GM12878 (cell line): Measurements from ENCODE around the gene TRAPPC12. TPM values are rescaled to one million over a fixed set of nuclear protein-coding genes. Genes with fewer than 3 reads are reported as not detected.

ENCODE experiments used
- ATAC-seq: fragments of 200-7000 bp; cut with Tn5 transposase; 3 replicates; pipeline ENCODE4 v1.9.1; 2020; ENCODE audit warnings: mild to moderate bottlenecking, moderate library complexity
- BruUV-seq: library from RNA; stranded (reverse); fragments of 400-500 nt; replicated peaks from 2 replicates; lab custom pipeline; 2021; lab: Mats Ljungman, UMichigan
- CTCF ChIA-PET: fragments of 300-600 bp; sonication (Branson Sonifier 250); formaldehyde crosslinking; extraction: SDS; loops from one replicate; lab custom pipeline; 2021; ENCODE audit warnings: inconsistent platforms; lab: Yijun Ruan, JAX
- POLR2A ChIA-PET: fragments of 350-600 bp; formaldehyde crosslinking; extraction: SDS; loops from one replicate; lab custom pipeline; 2021; ENCODE audit warnings: inconsistent platforms; lab: Charles Lee
- RAD21 ChIA-PET: fragments of 300-600 bp; sonication (Branson Sonifier 250); formaldehyde crosslinking; loops from one replicate; lab custom pipeline; 2023; ENCODE audit warnings: antibody characterized with exemption; ENCODE audit not compliant: unreplicated experiment; lab: Charles Lee
- SMC1A ChIA-PET: fragments of 300-600 bp; sonication (Branson Sonifier 250); formaldehyde crosslinking; loops from one replicate; lab custom pipeline; 2023; ENCODE audit not compliant: unreplicated experiment, uncharacterized antibody; lab: Charles Lee
- DNase-seq: peaks from one replicate; pipeline ENCODE4 v3.0.0-alpha.2; 2011; ENCODE audit warnings: low read depth, low spot score
- FAIRE-seq: peaks from 3 replicates; lab custom pipeline; 2011; peaks lifted over from hg19 to GRCh38; lab: Jason Lieb, UNC
- H2AFZ ChIP-seq: 2 replicates; pipeline ENCODE4 v1.6.0; 2011; ENCODE audit warnings: low read depth, low read length, control low read depth; ENCODE audit not compliant: control insufficient read depth
- H3K27ac ChIP-seq: 2 replicates; pipeline ENCODE4 v1.5.1; 2011; ENCODE audit warnings: control low read depth; ENCODE audit not compliant: control insufficient read depth, insufficient read depth
- H3K27me3 ChIP-seq, 2 experiments: replicated peaks in 1 of 2; 2 replicates each; pipeline versions ENCODE4 v1.6.0 to v1.6.1; 2011; ENCODE audit warnings: low read length in 1 of 2; ENCODE audit not compliant: control insufficient read depth in 2 of 2, insufficient read depth in 2 of 2
- H3K36me3 ChIP-seq, 2 experiments: 2 replicates each; pipeline ENCODE4 v1.5.1; 2011; ENCODE audit warnings: low read length in 1 of 2; ENCODE audit not compliant: control insufficient read depth in 2 of 2, insufficient read depth in 2 of 2
- H3K4me1 ChIP-seq: 2 replicates; pipeline ENCODE4 v1.6.1; 2011; ENCODE audit warnings: mild to moderate bottlenecking, low read length, moderate library complexity, mixed read lengths; ENCODE audit not compliant: control insufficient read depth, insufficient read depth
- H3K4me2 ChIP-seq: 2 replicates; pipeline ENCODE4 v1.6.0; 2011; ENCODE audit warnings: control low read depth; ENCODE audit not compliant: control insufficient read depth, insufficient read depth
- H3K4me3 ChIP-seq: fragments of 200-600 bp; sonication (generic); 2 replicates; pipeline ENCODE4 v1.5.1; 2016
- H3K79me2 ChIP-seq: 2 replicates; pipeline ENCODE4 v1.6.0; 2011; ENCODE audit warnings: low read length; ENCODE audit not compliant: control insufficient read depth, insufficient read depth
- H3K9ac ChIP-seq: 2 replicates; pipeline ENCODE4 v1.8.0; 2011; ENCODE audit warnings: low read length, control low read depth, mixed read lengths; ENCODE audit not compliant: control insufficient read depth, insufficient read depth
- H3K9me3 ChIP-seq: replicated peaks from 3 replicates; pipeline ENCODE4 v1.5.1; 2011; ENCODE audit warnings: mild to moderate bottlenecking, low read length; ENCODE audit not compliant: control insufficient read depth, insufficient read depth
- H4K20me1 ChIP-seq: 2 replicates; pipeline ENCODE4 v1.6.0; 2011; ENCODE audit not compliant: control insufficient read depth, insufficient read depth
- BCL3 ChIP-seq: IDR thresholded peaks from 2 replicates; pipeline ENCODE4 v1.6.1; 2011; ENCODE audit warnings: borderline replicate concordance, low read depth, mild to moderate bottlenecking, moderate library complexity, low read length; ENCODE audit not compliant: insufficient read depth, poor library complexity, severe bottlenecking
- CEBPB ChIP-seq, 2 experiments: fragments of 150-350 bp in 1 of 2; IDR thresholded peaks; 2 replicates each; pipeline ENCODE4 v1.6.1; 2012 to 2014; ENCODE audit warnings: low read depth in 2 of 2, low read length in 2 of 2, borderline replicate concordance in 1 of 2, inconsistent platforms in 1 of 2
- CEBPZ ChIP-seq: fragments of 150-350 bp; IDR thresholded peaks from 2 replicates; pipeline ENCODE4 v1.6.1; 2016; ENCODE audit warnings: low read depth, low read length
- E2F4 ChIP-seq: IDR thresholded peaks from 2 replicates; pipeline ENCODE4 v1.6.1; 2012; ENCODE audit warnings: low read depth, low read length, improper control_type of control experiment
- EGR1 ChIP-seq, 2 experiments: IDR thresholded peaks; 1 replicate in 1 of 2; 2 replicates in 1 of 2; pipeline ENCODE4 v1.6.1; 2011 to 2012; ENCODE audit warnings: low read depth in 2 of 2, low read length in 2 of 2, borderline replicate concordance in 1 of 2, mild to moderate bottlenecking in 1 of 2, moderate library complexity in 1 of 2
- GABPA ChIP-seq: IDR thresholded peaks from 2 replicates; pipeline ENCODE4 v1.6.1; 2014; ENCODE audit warnings: antibody characterized with exemption, low read depth, mild to moderate bottlenecking, inconsistent platforms
- IRF4 ChIP-seq: IDR thresholded peaks from 2 replicates; pipeline ENCODE4 v1.6.1; 2011; ENCODE audit warnings: low read depth, low read length
- PBX3 ChIP-seq: IDR thresholded peaks from 2 replicates; pipeline ENCODE4 v1.6.1; 2011; ENCODE audit warnings: mild to moderate bottlenecking, low read depth, low read length, moderate library complexity; ENCODE audit not compliant: insufficient replicate concordance
- TARDBP ChIP-seq: IDR thresholded peaks from 2 replicates; pipeline ENCODE4 v1.6.1; 2016; ENCODE audit warnings: borderline replicate concordance
- ZNF592 ChIP-seq: fragments of 450-650 bp; IDR thresholded peaks from 2 replicates; pipeline ENCODE4 v1.6.1; 2017; ENCODE audit warnings: mild to moderate bottlenecking, moderate library complexity
- WGBS: methylation state at CpG from one replicate; pipeline ENCODE4 v1.1.6; 2016; ENCODE audit warnings: low lambda C conversion rate; ENCODE audit not compliant: insufficient replicate concordance, insufficient coverage; ENCODE audit errors: missing lambda C conversion rate; 5-methylcytosine and 5-hydroxymethylcytosine counted together
- in situ Hi-C: fragments of 300-500 bp; cut with MboI; formaldehyde crosslinking; loops from 9 replicates; pipeline ENCODE4 v1.14.3; 2018; ENCODE audit warnings: mixed read lengths
- intact Hi-C: fragments of 100-400 bp; cut with micrococcal nuclease; formaldehyde crosslinking; loops from one replicate; pipeline ENCODE4 v1.14.2; 2022; ENCODE audit not compliant: unreplicated experiment
- polyA plus RNA-seq, 11 experiments: library from polyadenylated mRNA; depleted of rRNA in 4 of 11; unstranded in 6 of 11; stranded (reverse) in 5 of 11; fragments of >200 nt; fragmentation: Nextera tagmentation in 4 of 11; fragmentation: Illumina TruSeq in 1 of 11; extraction: Ambion mirVana in 4 of 11; extraction: Trizol in 1 of 11; gene quantifications; 1 replicate in 1 of 11; 2 replicates in 10 of 11; pipeline versions ENCODE4 v1.2.1 to v1.2.3, GENCODE V29; 2011 to 2016; ENCODE audit warnings: inconsistent platforms in 2 of 11, missing spikeins in 2 of 11, low read depth in 1 of 11
- total RNA-seq, 4 experiments: library from RNA; depleted of rRNA in 3 of 4; stranded (reverse); fragments of >200 nt in 3 of 4; fragmentation: Illumina TruSeq in 1 of 4; extraction: Trizol in 1 of 4; gene quantifications; 2 replicates each; pipeline versions ENCODE4 v1.2.1 to v1.2.3, GENCODE V29; 2013 to 2021

The TRAPPC12 gene
- total and polyA plus RNA-seq, 10 of the 15 experiments (the other 5 are each of a cell fraction or from before 2014, with no cell fraction given), result 8.6 to 77.1 (median 37.4) TPM

- no peak for TF ChIP-seq ZNF592
- TF ChIP-seq EGR1 (IDR thresholded peaks at IDR 0.05; ENCODE audit: borderline replicate concordance in 1 of 2, low read depth in 2 of 2, low read length in 2 of 2), result no peak
- no peak for TF ChIP-seq CEBPB (IDR thresholded peaks at IDR 0.05; ENCODE audit: borderline replicate concordance in 1 of 2, low read depth in 2 of 2, low read length in 2 of 2)
- TF ChIP-seq, all 136 proteins: peak for 0
These were observed 87.0 kb downstream of the TRAPPC12 start (continued) for GRCh38 chr2:3466482-3466863.

GRCh38 chr2:3466966-3467365 is 87.5 kb downstream of the TRAPPC12 start:
- no peaks in the 10 kb centered on the region for H4K20me1 ChIP-seq
- no peak overlapping the region for H3K4me3 ChIP-seq
- in situ Hi-C loops, result loop anchor here (25.0 kb wide), 1 partner anchor 1355 kb away; no protein-coding TSS in a partner anchor
- ChIA-PET RAD21 (no interaction called here), CTCF (no interaction called here), SMC1A (no interaction called here), POLR2A (no interaction called here)
- no peak for FAIRE-seq
- H3K27ac ChIP-seq, result no peak overlapping the region
- no peak overlapping the region for H3K4me2 ChIP-seq
- DNase-seq, result no peak
- H3K36me3 ChIP-seq, result peaks cover 2 to 4% of the 10 kb centered on the region in 2 experiments; a peak in 2 of 4 replicates
- ATAC-seq, result no peak
- no peaks in the 10 kb centered on the region for H3K79me2 ChIP-seq
- no peak for TF ChIP-seq CEBPZ
- no peak for TF ChIP-seq E2F4
- TF ChIP-seq BCL3, result no peak
- no peak for TF ChIP-seq GABPA
- no peak for TF ChIP-seq PBX3
- TF ChIP-seq IRF4, result no peak
- no peak for TF ChIP-seq TARDBP
- no peaks in the 10 kb centered on the region for H3K9me3 ChIP-seq
- intact Hi-C loops, result no loop called here
- no peak overlapping the region for H2AFZ ChIP-seq
- H3K4me1 ChIP-seq, result peaks cover 3% of the 10 kb centered on the region; the same call in 1 of the 2 replicates
- no TSS peak for BruUV-seq
- no peak overlapping the region for H3K9ac ChIP-seq
- H3K27me3 ChIP-seq, result no peaks in the 10 kb centered on the region
- 90% methylated on average over 13 of the region's 14 CpGs for WGBS
